GM18861 (cell line): ENCODE results near the gene SCAPER.

Source experiments
- ATAC-seq: cut with Tn5 transposase; IDR thresholded peaks from one replicate; pipeline ENCODE4 v1.9.1; 2021; ENCODE audit not compliant: unreplicated experiment

Gene SCAPER

DNA sequence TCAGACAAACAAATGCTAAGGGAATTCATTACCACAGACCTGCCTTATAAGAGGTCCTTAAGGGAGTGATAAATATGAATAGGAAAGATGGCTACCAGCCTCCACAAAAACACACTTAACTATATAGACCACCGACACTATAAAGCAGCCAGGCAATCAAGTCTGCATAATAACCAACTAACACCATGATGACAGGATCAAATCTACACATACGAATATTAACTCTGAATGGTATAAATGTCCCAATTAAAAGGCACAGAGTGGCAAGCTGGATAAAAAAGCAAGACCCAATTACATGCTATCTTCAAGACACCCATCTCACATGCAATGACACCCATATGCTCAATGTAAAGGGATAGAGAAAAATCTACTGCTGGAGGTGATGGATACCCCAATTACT, 221.1 kb downstream of the SCAPER start:
- no peak for ATAC-seq

DNA sequence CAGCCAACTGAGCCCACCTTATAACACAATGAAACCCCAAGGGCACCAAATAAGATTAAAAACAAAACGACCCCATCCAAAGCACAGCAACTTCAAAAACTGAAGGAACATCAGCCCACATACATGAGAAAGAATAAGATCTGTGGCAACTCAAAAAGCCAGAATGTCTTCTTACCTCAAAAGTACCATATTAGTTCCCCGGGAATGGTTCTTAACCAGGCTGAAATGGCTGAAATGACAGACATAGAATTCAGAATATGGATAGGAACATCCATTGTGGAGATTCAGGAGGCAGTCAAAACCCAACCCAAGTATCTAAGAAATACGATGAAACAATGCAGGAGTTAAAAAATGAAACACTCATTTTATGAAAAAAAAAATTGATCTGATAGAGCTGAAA, 222.3 kb downstream of the SCAPER start:
- no peak for ATAC-seq

GRCh38 chr15:76682259-76682658, 222.9 kb downstream of the SCAPER start:
- ATAC-seq: no peak

DNA sequence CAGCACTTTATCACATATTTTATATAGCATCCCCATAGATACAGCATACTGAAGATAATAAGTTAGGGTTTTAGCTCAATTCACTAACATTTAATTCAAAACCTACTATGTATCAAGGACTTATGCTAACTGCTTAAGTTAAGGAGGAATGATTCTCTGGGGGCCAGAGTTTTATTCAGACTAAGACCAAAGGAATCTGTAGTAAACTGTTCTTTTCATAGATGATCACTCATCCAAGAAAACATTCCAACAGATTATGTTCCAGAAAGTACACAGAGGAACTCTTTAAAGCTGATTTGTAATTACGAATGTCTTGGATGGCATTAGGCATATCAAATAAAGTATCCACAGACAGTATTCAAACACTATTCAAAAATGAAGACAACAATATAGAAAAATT, 226.4 kb downstream of the SCAPER start:
- ATAC-seq: no peak

- ATAC-seq: no peak
Observed at GRCh38 chr15:76674883-76675282, 230.3 kb downstream of the SCAPER start.

- ATAC-seq: no peak
Observed at GRCh38 chr15:76669521-76670207, 235.5 kb downstream of the SCAPER start.

- no peak for ATAC-seq
Observed at GRCh38 chr15:76668900-76669299, 236.2 kb downstream of the SCAPER start.

GRCh38 chr15:76667943-76668715, 237.0 kb downstream of the SCAPER start:
- ATAC-seq: no peak

DNA sequence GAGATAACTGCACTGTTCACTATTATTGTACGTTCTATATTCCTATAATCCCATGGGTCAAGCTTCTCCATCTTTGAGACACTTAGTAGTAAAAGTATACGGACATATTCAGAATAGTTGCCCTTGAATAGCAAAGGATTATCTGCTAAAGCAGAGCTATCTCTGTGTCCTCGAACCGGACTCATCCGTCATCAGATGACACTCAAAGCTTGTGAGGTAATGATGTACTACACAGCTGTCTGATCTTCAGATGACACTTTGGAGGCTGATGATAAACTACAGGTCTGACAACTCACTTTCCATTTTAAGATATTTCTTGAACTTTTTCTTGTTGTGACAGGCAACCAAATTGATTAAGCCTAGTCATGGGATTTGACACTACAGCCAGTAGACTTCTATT, 240.2 kb downstream of the SCAPER start:
- ATAC-seq: no peak

GRCh38 chr15:76664411-76664810, 240.7 kb downstream of the SCAPER start:
- ATAC-seq: no peak

GRCh38 chr15:76663529-76663928, 241.6 kb downstream of the SCAPER start:
- ATAC-seq: no peak

- ATAC-seq: no peak
Observed at GRCh38 chr15:76648732-76649444, 256.3 kb downstream of the SCAPER start.

GRCh38 chr15:76647612-76648011, 257.5 kb downstream of the SCAPER start:
- no peak for ATAC-seq

GRCh38 chr15:76644646-76645045, 260.5 kb downstream of the SCAPER start:
- ATAC-seq: no peak

DNA sequence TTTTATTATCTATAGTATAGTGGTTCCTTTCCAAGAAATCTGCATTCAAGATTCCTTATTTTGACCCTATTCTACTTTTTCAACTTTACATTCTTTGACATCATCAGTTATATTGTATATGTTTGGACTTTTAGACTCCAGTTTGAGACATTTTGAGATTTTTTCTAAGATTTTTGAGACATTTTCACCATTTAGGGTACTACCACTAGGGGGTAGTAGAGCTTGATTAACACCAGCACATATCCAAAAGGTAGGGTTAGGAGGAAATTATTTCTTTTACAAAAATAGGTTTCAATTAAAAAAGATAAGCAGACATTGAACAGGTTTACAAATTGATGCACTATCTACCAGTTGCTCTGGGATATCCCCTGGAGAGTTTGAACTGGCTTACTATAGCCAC, 262.5 kb downstream of the SCAPER start:
- ATAC-seq: no peak

- no peak for ATAC-seq
Observed at GRCh38 chr15:76637166-76637565, 268.0 kb downstream of the SCAPER start.

GRCh38 chr15:76636059-76636458, 269.1 kb downstream of the SCAPER start:
- no peak for ATAC-seq

- no peak for ATAC-seq
Observed at GRCh38 chr15:76626611-76627010, 278.5 kb downstream of the SCAPER start.

DNA sequence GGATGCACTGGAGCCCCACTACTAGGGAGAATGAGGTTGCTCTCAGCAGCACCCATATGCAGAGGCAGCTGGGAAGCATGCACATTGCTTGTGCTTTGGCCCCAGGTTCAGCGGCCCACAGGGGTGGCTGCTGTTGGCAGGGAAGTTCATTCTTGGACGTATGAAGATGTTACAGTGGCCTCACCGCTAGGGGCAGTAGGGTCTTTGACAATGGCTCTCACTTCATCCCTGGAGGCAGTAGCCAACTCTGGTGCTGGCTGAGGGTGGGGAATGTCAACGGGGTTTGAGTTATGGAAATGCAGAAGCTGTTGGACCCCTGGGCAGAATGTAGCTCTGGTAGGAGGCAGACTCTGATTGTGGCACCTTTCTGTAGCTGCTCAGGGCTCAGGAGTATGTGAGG, 279.9 kb downstream of the SCAPER start:
- ATAC-seq: no peak

DNA sequence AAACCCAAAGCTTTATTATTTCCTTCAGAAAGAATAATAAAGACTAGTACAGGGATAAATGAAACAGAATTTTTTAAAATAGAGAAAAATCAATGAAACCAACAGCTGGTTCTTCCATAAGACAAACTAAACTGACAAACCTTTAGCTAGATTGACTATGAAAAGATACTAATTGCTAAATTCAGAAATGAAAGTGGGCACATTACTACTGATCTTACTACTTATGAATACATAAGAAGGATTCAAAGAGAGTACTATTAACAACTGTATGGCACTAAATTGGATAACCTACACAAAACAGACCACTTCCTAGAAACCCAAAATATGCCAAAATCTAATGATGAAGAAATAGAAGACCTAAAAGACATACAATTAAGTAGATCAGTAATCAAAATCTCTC, 290.4 kb downstream of the SCAPER start:
- no peak for ATAC-seq

DNA sequence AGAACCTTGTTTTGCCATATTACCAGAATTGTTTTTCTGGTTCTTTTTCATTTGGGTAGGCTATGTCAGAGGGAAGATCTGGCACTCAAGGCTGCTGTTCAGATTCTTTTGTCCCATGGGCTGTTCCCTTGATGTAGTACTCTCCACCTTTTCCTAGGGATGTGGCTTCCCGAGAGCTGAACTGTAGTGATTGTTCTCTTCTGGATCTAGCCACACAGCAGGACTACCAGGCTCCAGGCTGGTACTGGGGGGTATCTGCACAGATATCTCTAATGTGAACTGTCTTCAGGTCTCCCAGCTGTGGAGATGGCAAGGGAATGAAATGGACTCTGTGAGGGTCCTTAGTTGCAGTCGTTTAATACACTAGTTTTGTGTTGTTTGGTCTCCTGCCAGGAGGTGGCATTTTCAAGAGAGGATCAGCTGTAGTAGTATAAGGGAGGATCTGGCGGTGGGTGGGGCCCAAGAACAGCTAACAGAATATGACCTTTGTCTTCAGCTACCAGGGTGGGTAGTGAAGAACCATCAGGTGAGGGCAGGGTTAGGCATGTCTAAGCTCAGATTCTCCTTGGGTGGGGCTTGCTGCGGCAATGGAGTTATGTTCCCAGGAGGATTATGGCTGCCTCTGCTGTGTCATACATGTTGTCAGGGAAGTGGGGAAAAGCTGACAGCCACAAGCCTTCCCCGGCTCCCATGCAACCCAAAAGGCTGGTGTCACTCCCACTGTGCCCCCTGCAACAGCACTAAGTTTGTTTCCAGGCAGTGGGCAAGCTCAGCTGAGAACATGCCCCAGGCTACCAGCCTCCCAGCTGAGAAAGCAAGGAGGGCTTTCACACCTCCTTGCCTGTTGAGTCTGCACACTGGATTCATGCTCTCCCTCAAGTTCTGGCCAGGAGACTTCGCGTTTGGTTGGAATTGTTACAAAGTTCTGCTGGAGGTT, 316.1 kb downstream of the SCAPER start:
- ATAC-seq: no peak
